Body of pancreas (tissue), 4 donors: ENCODE results near the gene SPATA2. TPM values are rescaled to one million over a fixed set of nuclear protein-coding genes. Genes with fewer than 3 reads are reported as not detected.

Experiments
- ATAC-seq: fragments of 150-250 bp; one replicate; pipeline ENCODE4 v1.9.1; 2016
- DNase-seq, 4 donors: peaks; one replicate each; pipeline ENCODE4 v3.0.0-alpha.2; 2019
- H3K27ac ChIP-seq, 4 donors: fragments of 200-600 bp; sonication (generic); 1 replicate in 3 of 4; 2 replicates in 1 of 4; pipeline versions ENCODE4 v1.5.1 to v1.6.1; 2016 to 2019; ENCODE audit warnings: mild to moderate bottlenecking in 1 of 4, mixed read lengths in 1 of 4, moderate library complexity in 1 of 4
- H3K27me3 ChIP-seq, 2 donors: fragments of 200-600 bp; sonication (generic); one replicate each; pipeline ENCODE4 v1.6.0; 2016; ENCODE audit warnings: mild to moderate bottlenecking in 1 of 2
- H3K36me3 ChIP-seq, 2 donors: fragments of 200-600 bp; sonication (generic); replicated peaks in 1 of 2; 2 replicates each; pipeline ENCODE4 v1.5.1; 2016; ENCODE audit warnings: low read depth in 2 of 2; ENCODE audit not compliant: insufficient read depth in 1 of 2
- H3K4me1 ChIP-seq: fragments of 200-600 bp; sonication (generic); one replicate; pipeline ENCODE4 v1.6.0; 2016
- H3K4me3 ChIP-seq, 2 donors: fragments of 200-600 bp; sonication (generic); 1 replicate in 1 of 2; 2 replicates in 1 of 2; pipeline ENCODE4 v1.5.1; 2016 to 2019
- H3K9me3 ChIP-seq, 3 donors: fragments of 200-600 bp; sonication (generic); 1 replicate in 2 of 3; 2 replicates in 1 of 3; pipeline ENCODE4 v1.5.1; 2016
- CTCF ChIP-seq, 7 experiments: fragments of 450-650 bp in 4 of 7; fragments of 200-600 bp in 3 of 7; sonication (generic) in 3 of 7; IDR thresholded peaks; one replicate each; pipeline ENCODE4 v1.5.1; 2016 to 2019; ENCODE audit warnings: antibody characterized with exemption in 7 of 7
- POLR2A ChIP-seq, 3 donors: fragments of 450-650 bp; IDR thresholded peaks; one replicate each; pipeline ENCODE4 v1.6.1; 2016; ENCODE audit warnings: antibody characterized with exemption in 3 of 3, mild to moderate bottlenecking in 2 of 3
- WGBS, 2 donors: methylation state at CpG; one replicate each; pipeline ENCODE4 v1.1.5; 2017; 5-methylcytosine and 5-hydroxymethylcytosine counted together
- intact Hi-C: fragments of 100-400 bp; cut with DNase I; formaldehyde crosslinking; loops from one replicate; pipeline ENCODE4 v1.15.1; 2023
- small RNA-seq: library from RNA; depleted of rRNA; stranded (forward); fragments of <200 nt; gene quantifications from one replicate; pipeline ENCODE3, GENCODE V24; 2016
- total RNA-seq, 2 donors: library from RNA; depleted of rRNA; stranded (reverse); fragments of >200 nt; gene quantifications; one replicate each; pipeline ENCODE4 v1.1.0, GENCODE V29; 2016

The SPATA2 gene
- total RNA-seq, 2 donors from 2014 or later = 3.9 to 7.3 TPM

GRCh38 chr20:49856904-49857303 lies 58.4 kb downstream of the SPATA2 start:
- WGBS, 2 donors = 92 to 95% methylated on average over 3 of the region's 3 CpGs
- no peak for TF ChIP-seq CTCF (IDR thresholded peaks at IDR 0.05)
- TF ChIP-seq POLR2A (IDR thresholded peaks at IDR 0.05) = no peak

GRCh38 chr20:49854190-49854875 lies 61.0 kb downstream of the SPATA2 start:
- H3K27me3 ChIP-seq = no peaks in the 10 kb centered on the region
- DNase-seq (no peak), ATAC-seq (no peak)
- TF ChIP-seq POLR2A (IDR thresholded peaks at IDR 0.05) = no peak
- no peak for TF ChIP-seq CTCF (IDR thresholded peaks at IDR 0.05)
- no peak overlapping the region for H3K4me3 ChIP-seq
- 73 to 80% methylated on average over 9 to 10 of the region's 10 CpGs for WGBS, 2 donors
- intact Hi-C loops = no loop called here
- H3K9me3 ChIP-seq = no peaks in the 10 kb centered on the region
- H3K4me1 ChIP-seq = no peaks in the 10 kb centered on the region
- no peaks in the 10 kb centered on the region for H3K36me3 ChIP-seq
- H3K27ac ChIP-seq = no peak overlapping the region

More at GRCh38 chr20:49856904-49857303, 58.4 kb downstream of the SPATA2 start:
- Histone ChIP-seq H3K36me3 (no peaks in the 10 kb centered on the region), H3K4me1 (no peaks in the 10 kb centered on the region), H3K9me3 (no peaks in the 10 kb centered on the region), H3K4me3 (no peak overlapping the region), H3K27me3 (no peaks in the 10 kb centered on the region), H3K27ac (no peak overlapping the region)
- ATAC-seq (no peak), DNase-seq (no peak)
- intact Hi-C loops = no loop called here

- intact Hi-C loops = no loop called here
- ATAC-seq = no peak
- no peak overlapping the region for H3K27ac ChIP-seq
Measured at GRCh38 chr20:49853640-49854039, 61.7 kb downstream of the SPATA2 start.

More at GRCh38 chr20:49853640-49854039, 61.7 kb downstream of the SPATA2 start:
- Histone ChIP-seq H3K4me3 (no peak overlapping the region), H3K27me3 (no peaks in the 10 kb centered on the region), H3K36me3 (no peaks in the 10 kb centered on the region), H3K9me3 (no peaks in the 10 kb centered on the region), H3K4me1 (no peaks in the 10 kb centered on the region)
- 89 to 93% methylated on average over 3 to 5 of the region's 5 CpGs for WGBS, 2 donors
- TF ChIP-seq POLR2A (IDR thresholded peaks at IDR 0.05) = no peak
- DNase-seq = peak in 1 of 4 donors; percentile 41

Small RNA genes within 50 kb of the gene (small RNA-seq; reads per million reads assigned to genes)
- gene RF00017 = not detected
- not detected for gene RF00019

Other genes with a start within 250 kb of the SPATA2 start
- gene B4GALT5, start 201.7 kb downstream of the SPATA2 start, total RNA-seq = 10 to 100 TPM in 1 of 2 donors, 1 to 10 TPM in 1; 9.3 to 12.2 TPM
- 10 to 100 TPM in 1 of 2 donors, 1 to 10 TPM in 1; 5.9 to 11.2 TPM for gene SLC9A8, start 102.7 kb downstream of the SPATA2 start, total RNA-seq
- 100 to 1,000 TPM in 1 of 2 donors, 10 to 100 TPM in 1; 82.0 to 181 TPM for gene RNF114, start 20.9 kb upstream of the SPATA2 start, total RNA-seq
- gene SNAI1, start 67.5 kb upstream of the SPATA2 start, total RNA-seq = 1 to 10 TPM in 1 of 2 donors, under 1 TPM in 1; 0.78 to 3.3 TPM
- gene UBE2V1, start 197.6 kb upstream of the SPATA2 start, total RNA-seq = 10 to 100 TPM; 42.0 to 43.8 TPM
- 1 to 10 TPM; 9.1 to 9.6 TPM for gene PEDS1, start 238.2 kb upstream of the SPATA2 start, total RNA-seq